ENCODE measurements around the gene LRRC51.
A peak's percentile ranks its signal among the peaks of the same experiment; 100 is the strongest.

LRRC51 gene

GRCh38 chr11:72070491-72070890, 10.2 kb upstream of the LRRC51 start:
- no peak for DNase-seq (ENCODE audit: low read depth)

DNA sequence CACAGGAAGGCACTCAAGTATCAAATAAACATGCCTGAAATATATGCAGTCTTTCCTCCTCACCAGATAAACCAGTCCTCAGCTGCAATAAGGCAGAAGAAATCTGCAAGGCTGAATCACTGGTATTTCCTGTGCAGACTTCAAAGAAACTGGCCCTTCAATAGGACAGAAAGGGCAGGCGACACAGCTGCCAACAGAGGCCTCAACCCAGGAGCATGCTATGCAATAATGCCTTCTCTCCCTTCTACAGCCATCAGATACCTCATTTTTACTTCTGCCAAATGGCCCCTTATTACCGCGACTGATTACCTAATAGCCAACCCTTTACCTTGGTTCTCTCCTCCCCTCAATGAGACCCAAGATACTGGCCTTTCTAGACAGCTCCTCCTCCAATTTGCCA, 8.3 kb upstream of the LRRC51 start:
- DNase-seq (ENCODE audit: low read depth) = no peak

DNA sequence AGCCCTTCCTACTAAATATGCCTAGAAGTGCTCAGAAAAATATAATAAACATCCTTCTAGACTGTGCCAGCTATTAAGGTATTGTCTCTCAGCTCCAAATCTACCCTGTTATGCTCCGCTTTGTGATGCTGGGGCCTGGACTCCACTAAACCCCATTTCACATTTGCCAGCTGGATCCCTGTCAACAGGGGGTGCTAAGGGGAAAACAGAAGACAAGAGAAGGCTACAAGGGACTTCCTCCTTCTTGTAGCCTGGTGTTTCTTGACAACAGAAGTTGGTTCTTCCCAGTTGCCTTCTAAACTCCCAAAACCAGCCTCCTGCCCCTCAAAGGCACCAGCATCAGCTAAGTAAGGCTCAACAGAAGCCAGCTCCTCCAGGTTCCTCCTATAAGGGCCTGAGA, 5.5 kb upstream of the LRRC51 start:
- no peak for DNase-seq (ENCODE audit: low read depth)

- DNase-seq (ENCODE audit: low read depth) = no peak
These were observed 4.9 kb upstream of the LRRC51 start for GRCh38 chr11:72075756-72076155.

DNA sequence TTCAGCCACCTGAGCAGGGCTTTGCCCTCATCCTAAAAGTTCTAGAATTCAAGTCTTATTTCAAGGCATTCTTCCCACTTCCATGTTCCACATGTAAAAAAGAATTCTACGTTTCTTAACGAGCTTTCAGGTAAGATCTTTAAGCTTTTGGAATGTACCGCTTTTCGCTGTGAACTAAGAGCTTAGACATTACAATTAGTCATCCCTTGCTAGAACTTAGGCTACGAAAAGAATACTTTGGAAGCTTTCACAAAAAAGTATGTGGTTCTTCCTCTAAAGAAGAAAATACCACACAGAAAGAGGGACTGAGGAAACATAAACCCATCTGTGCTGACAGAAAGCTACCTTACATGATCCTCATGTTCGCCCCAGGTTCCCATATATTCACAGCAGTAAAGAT, 2.2 kb upstream of the LRRC51 start:
- DNase-seq (ENCODE audit: low read depth) = no peak

DNA sequence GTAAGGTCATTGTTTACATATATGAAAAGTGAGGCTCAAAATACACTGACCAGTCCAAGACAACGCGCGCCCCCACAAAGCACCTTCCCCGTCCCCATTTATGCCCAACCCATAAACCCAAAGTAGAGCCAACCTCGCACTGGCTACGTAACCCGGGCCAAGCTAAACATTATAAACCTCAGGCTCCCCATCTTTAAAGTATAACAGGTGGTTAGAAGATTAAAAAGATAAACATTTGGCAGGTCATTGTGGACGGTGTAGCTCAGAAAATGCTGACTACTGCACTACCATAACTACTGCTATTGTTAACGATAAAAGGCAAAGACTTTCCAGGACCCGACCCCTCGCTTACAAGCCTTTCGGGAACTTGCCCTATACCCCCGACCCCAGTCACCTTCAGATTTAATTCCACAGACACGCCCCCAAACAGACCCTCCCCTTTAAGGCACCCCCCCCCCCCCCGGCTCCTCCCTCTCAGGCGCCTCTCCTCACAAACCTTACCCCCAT, 778 bp upstream of the LRRC51 start:
- DNase-seq (ENCODE audit: low read depth) = no peak

GRCh38 chr11:72081184-72081644, 564 bp downstream of the LRRC51 start:
- no peak for DNase-seq (ENCODE audit: low read depth)

DNA sequence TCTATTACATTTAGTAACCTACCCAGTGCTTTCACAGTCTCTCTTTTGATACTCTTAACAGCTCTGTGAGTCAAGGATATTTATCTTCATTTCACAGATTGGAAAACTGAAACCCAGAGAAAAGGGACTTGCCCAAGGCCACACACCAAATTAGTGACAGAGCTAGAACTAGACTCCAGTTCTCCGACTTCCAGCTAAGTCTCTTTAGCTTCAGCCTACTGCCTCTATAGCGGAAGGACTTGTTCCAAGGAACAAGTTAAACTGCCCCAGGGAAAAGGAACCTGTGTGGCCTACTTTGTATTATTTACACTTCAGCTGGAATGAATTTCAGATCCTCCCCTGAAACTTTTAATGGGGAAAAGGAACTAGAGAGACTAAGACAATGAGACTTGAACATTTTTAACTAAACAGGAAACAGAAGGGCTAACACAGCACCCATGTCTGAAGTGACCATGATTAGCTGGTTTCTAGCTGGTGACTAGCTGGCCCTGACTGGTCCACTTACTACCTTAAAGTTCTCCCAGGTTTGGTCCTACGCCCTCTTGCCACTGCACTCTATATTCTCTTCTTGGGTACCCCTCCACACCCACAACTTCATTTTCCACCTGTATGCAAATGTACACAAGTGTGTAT, 1.3 kb downstream of the LRRC51 start:
- no peak for DNase-seq (ENCODE audit: low read depth)

GRCh38 chr11:72083414-72083813, 2.8 kb downstream of the LRRC51 start:
- no peak for DNase-seq (ENCODE audit: low read depth)

GRCh38 chr11:72084076-72084475, 3.4 kb downstream of the LRRC51 start:
- no peak for DNase-seq (ENCODE audit: low read depth)

DNA sequence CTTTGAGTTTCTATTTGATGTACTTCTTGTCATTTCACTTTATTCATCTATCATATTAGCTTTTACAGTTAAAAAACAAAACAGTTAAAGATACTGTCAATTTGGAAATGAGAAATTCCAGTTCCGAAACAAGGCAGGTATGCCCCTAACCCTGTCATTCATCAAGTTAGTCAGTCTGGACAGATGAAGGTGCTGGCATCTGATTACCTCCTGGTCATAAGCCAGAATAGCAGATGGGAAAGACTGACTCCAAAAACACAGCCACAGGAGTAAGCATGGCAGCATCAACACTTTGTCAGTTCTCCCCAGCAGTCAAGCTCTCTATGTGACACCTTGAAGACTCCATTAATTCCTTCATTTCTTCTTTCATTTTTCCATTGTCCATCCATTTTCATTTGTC, 4.3 kb downstream of the LRRC51 start:
- DNase-seq (ENCODE audit: low read depth) = no peak

- DNase-seq (ENCODE audit: low read depth) = no peak
These were observed 5.1 kb downstream of the LRRC51 start for GRCh38 chr11:72085621-72086351.

DNA sequence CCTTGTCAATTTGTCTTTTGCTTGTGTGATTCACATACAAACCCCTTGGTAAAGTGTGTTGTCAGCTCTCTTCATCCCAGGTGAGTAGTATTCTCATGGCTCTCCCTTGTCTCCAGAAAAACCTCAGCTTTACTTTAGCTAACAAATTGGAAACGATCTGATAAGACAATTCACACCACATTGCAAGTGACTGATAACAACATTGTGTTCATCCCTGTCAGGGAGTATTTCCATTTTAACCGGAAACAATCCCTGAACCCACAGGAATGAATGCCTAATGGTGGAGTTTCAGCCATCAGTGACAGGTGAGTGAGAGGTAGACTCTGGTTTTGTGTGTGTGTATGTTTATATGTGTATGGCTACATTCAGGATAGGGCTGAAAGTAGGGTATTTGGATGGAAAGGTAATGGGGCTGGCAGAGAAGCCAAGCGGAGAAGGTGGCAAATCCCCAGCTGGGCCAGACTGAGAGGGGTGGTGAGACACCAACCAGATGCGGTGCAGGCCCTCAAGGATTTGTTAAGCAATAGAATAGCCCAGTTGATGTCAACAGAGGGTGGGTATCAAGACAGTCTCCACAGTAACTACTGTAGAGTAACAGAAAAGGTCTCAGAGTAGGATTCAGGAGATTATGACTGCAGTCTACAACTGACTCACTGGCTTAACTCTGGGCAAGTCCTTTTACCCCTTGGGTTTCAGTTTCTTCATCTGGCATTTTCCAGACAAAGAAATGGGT, 7.6 kb downstream of the LRRC51 start:
- no peak for DNase-seq (ENCODE audit: low read depth)

- DNase-seq (ENCODE audit: low read depth) = peak; percentile 49
These were observed 10.6 kb downstream of the LRRC51 start for GRCh38 chr11:72091292-72091691.

DNA sequence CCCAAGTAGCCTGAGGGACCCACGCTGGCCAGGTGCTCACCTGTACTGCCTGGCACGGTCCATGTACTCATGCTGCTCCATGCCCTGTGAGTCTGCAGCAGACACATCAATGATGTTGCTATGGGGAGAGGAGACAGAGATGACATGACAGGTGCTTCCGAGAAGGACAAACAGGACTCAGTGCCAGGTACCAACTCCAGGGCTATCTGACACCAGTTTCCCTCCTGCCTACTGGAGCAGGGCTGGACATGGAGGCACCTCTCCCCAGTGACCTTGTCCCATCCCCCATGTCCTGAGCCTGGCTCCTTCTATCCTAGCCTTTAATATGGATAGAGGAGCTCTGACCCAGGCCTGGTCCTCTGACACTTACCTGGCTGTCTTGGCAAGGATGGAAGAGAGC, 18.1 kb downstream of the LRRC51 start:
- DNase-seq (ENCODE audit: low read depth) = no peak

DNA sequence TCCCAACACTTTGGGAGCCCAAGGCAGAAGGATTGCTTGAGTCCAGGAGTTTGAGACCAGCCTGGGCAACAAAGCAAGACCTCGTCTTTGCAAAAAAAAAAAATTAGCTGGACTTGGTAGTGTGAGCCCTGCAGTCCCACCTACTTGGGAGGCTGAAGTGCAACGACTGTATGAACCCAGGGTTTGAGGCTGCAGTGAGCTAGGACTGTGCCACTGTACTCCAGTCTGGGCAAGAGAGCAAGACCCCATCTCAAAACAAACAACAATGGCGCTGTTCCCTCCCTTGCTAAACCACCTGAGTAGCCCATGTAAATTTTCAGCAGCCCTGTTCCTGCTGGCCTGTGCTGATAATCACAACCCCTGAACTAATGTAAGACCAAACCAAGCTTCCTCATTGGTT, 19.4 kb downstream of the LRRC51 start:
- no peak for DNase-seq (ENCODE audit: low read depth)

DNA sequence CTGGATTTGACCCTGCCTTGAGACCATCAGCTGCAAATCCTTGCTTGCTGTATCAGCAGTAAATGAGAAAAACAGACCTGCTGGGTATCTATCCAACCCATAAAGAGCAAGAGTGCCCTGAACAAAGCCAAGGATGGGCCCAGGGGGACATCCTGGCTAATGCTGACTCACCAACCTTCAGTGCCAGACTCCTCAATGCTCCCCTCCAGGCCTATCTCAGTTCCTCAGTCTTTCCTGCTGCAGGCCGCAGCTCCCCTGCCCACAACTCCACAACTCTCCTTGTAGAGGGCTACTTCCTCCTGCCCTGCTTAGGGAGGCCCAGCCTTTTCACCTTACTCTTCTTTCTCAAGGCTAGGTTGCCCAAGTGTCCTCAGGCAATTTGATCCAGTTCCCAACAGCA, 19.8 kb downstream of the LRRC51 start:
- no peak for DNase-seq (ENCODE audit: low read depth)

- DNase-seq (ENCODE audit: low read depth) = no peak
These were observed 21.5 kb downstream of the LRRC51 start for GRCh38 chr11:72102162-72102561.

DNA sequence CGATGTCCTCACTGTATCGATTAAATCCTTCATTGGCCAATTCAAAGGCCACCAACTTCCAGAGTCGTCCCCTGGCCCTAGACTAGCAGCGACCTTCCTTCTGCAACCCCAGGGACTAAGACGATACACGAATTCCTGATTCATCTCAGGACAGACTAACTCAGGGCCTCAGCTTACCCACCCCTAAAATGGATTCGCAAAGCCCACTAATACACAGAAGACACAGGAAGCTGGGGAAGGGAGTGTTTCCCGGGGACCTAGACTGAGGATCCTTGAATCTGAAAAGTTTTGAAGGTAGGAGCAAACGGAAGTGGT, 21.9 kb downstream of the LRRC51 start:
- DNase-seq (ENCODE audit: low read depth) = no peak

- peak; percentile 97 for DNase-seq (ENCODE audit: low read depth)
These were observed 22.5 kb downstream of the LRRC51 start, which contains the start of gene LAMTOR1 for GRCh38 chr11:72102946-72103753. Gene LAMTOR1 (minus strand): TSS chr11:72103297. CDS start chr11:72103224, 73 bp downstream.

GRCh38 chr11:72103754-72104167, 23.1 kb downstream of the LRRC51 start:
- DNase-seq (ENCODE audit: low read depth) = no peak

DNA sequence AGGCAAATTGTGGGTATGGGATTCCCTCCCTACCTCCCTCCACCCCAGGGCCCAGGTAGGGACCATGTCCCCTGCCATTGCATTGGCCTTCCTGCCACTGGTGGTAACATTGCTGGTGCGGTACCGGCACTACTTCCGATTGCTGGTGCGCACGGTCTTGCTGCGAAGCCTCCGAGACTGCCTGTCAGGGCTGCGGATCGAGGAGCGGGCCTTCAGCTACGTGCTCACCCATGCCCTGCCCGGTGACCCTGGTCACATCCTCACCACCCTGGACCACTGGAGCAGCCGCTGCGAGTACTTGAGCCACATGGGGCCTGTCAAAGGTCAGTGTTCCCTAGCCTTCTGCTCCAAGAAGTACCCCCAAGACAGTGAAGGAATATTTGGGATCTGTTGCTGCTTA, 25.2 kb downstream of the LRRC51 start, which contains the start of gene TOMT:
TOMT (plus strand) TSS at position 37 of the 400 bp plus-strand sequence; CDS start at position 65, 28 bp downstream.
- no peak for DNase-seq (ENCODE audit: low read depth)
